Skeletal muscle satellite cell (primary cell): Measurements from ENCODE around the gene TMEM242.

Experiments
- H3K27me3 ChIP-seq: 2 replicates; pipeline ENCODE4 v1.7.0; 2013; ENCODE audit warnings: low read length; ENCODE audit not compliant: control insufficient read depth, insufficient read depth
- H3K36me3 ChIP-seq: 2 replicates; pipeline ENCODE4 v1.7.0; 2013; ENCODE audit warnings: mild to moderate bottlenecking, control low read depth, low read length; ENCODE audit not compliant: insufficient read depth
- H3K4me1 ChIP-seq: 2 replicates; pipeline ENCODE4 v1.7.0; 2013; ENCODE audit warnings: low read length; ENCODE audit not compliant: control insufficient read depth, insufficient read depth
- H3K4me2 ChIP-seq: 2 replicates; pipeline ENCODE4 v1.7.0; 2013; ENCODE audit warnings: mild to moderate bottlenecking, low read length
- H3K4me3 ChIP-seq: 2 replicates; pipeline ENCODE4 v1.7.0; 2013; ENCODE audit warnings: low read length
- H3K9ac ChIP-seq: 2 replicates; pipeline ENCODE4 v1.7.0; 2013; ENCODE audit warnings: mild to moderate bottlenecking, low read depth, low read length, moderate library complexity
- H3K9me3 ChIP-seq: replicated peaks from 2 replicates; pipeline ENCODE4 v1.7.0; 2013; ENCODE audit warnings: mild to moderate bottlenecking, control low read depth, low read length

Gene TMEM242

DNA sequence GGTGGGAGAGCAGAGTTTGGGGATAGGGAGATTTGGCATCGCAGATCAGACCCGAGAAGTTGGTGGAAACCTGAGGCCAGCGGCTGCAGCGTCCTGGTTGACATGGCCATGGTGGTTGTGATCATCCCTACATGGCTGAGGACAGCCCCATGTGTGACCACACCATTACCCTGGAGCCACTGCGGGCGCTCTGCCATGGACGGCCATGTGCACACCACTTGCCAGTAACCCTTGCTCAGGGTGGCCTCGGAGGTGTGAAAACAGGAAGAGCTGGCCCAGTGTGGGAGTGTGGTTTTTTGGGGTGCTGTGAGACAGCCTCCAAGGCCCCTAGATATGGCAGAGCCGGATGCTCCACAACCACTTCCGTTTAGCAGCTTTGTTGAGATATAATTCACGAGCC lies 64.4 kb downstream of the TMEM242 start:
- no peaks in the 10 kb centered on the region for H3K36me3 ChIP-seq
- H3K4me1 ChIP-seq = no peaks in the 10 kb centered on the region
- no peaks in the 10 kb centered on the region for H3K9me3 ChIP-seq
- H3K4me3 ChIP-seq = no peak overlapping the region
- peaks cover 42% of the 10 kb centered on the region for H3K27me3 ChIP-seq
- H3K4me2 ChIP-seq = no peak overlapping the region
- H3K9ac ChIP-seq = no peak overlapping the region

GRCh38 chr6:157255079-157255478 lies 68.2 kb downstream of the TMEM242 start:
- H3K4me2 ChIP-seq = no peak overlapping the region
- no peaks in the 10 kb centered on the region for H3K36me3 ChIP-seq
- no peak overlapping the region for H3K4me3 ChIP-seq
- H3K27me3 ChIP-seq = peaks cover 63% of the 10 kb centered on the region
- no peaks in the 10 kb centered on the region for H3K9me3 ChIP-seq
- no peaks in the 10 kb centered on the region for H3K4me1 ChIP-seq
- H3K9ac ChIP-seq = no peak overlapping the region

- Histone ChIP-seq H3K27me3 (peaks cover 68% of the 10 kb centered on the region), H3K9ac (no peak overlapping the region), H3K9me3 (no peaks in the 10 kb centered on the region), H3K4me1 (no peaks in the 10 kb centered on the region), H3K4me3 (no peak overlapping the region), H3K4me2 (no peak overlapping the region), H3K36me3 (no peaks in the 10 kb centered on the region)
Observed at GRCh38 chr6:157254538-157254937, 68.8 kb downstream of the TMEM242 start.

- Histone ChIP-seq H3K4me3 (no peak overlapping the region), H3K9me3 (no peaks in the 10 kb centered on the region), H3K27me3 (peaks cover 69% of the 10 kb centered on the region), H3K36me3 (no peaks in the 10 kb centered on the region), H3K4me1 (no peaks in the 10 kb centered on the region), H3K9ac (no peak overlapping the region), H3K4me2 (no peak overlapping the region)
Observed at GRCh38 chr6:157253699-157254098, 69.6 kb downstream of the TMEM242 start.

DNA sequence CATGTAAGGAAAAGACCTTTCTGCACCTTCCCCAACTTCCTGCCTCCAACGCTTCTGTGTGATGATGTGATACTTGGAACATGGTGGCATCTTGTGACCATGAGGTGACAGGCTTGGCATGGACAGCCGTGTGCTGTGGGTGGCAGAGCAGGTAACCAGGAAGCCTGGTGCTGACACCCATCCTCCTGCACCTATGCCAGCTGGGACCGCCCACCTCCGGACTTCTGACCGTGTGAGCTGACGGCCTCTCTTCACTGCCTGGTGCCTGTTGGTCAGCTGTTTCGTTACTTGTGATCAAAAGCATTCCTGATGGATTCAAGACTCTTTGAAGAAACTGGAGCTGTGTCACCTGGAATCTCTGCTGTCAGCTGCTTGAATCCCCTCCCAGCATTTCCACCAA lies 70.3 kb downstream of the TMEM242 start:
- Histone ChIP-seq H3K4me2 (no peak overlapping the region), H3K4me1 (no peaks in the 10 kb centered on the region), H3K36me3 (no peaks in the 10 kb centered on the region), H3K9me3 (no peaks in the 10 kb centered on the region), H3K27me3 (peaks cover 69% of the 10 kb centered on the region), H3K4me3 (no peak overlapping the region), H3K9ac (no peak overlapping the region)

GRCh38 chr6:157251586-157252247 lies 71.6 kb downstream of the TMEM242 start:
- Histone ChIP-seq H3K36me3 (no peaks in the 10 kb centered on the region), H3K4me1 (no peaks in the 10 kb centered on the region), H3K27me3 (peaks cover 62% of the 10 kb centered on the region), H3K9ac (no peak overlapping the region), H3K4me3 (no peak overlapping the region), H3K4me2 (no peak overlapping the region), H3K9me3 (no peaks in the 10 kb centered on the region)

- Histone ChIP-seq H3K4me3 (no peak overlapping the region), H3K4me1 (peaks cover 8% of the 10 kb centered on the region), H3K4me2 (no peak overlapping the region), H3K36me3 (no peaks in the 10 kb centered on the region), H3K27me3 (peaks cover 43% of the 10 kb centered on the region), H3K9me3 (no peaks in the 10 kb centered on the region), H3K9ac (no peak overlapping the region)
Observed at GRCh38 chr6:157249826-157250225, 73.5 kb downstream of the TMEM242 start.

GRCh38 chr6:157248264-157248663 lies 75.1 kb downstream of the TMEM242 start:
- Histone ChIP-seq H3K36me3 (no peaks in the 10 kb centered on the region), H3K4me2 (no peak overlapping the region)

DNA sequence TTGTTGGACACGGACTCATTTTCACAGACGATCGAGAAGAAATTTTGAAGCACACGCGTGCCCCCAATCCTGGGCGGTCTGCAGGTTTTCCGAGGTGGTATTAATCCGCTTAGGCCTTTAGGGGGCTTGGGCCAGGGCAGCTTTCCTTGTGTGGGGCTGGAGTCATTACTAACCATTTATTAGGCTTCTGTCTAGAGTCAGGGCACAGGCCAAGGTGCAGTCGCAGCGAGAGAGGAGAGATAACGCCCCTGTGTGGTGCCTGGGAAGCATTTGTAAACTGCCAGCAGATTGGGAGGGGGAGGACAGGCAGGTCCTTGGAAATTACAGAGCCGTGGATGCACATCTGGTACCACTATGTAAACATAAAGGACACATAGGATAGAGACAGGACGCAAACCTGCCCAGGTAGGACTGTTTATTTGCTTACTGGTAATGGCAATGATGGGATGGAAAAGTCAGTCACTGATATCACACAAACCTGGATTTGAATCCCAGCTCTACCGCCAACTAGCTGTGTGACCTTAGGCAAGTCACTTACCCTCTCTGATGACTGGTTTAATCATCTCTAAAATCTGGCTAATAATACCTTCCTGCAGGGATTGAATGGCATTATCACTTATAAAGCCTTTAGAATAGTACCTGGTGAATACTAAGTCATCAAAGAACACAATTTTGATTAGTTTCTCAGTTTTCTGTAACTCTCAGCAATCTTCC lies 76.4 kb downstream of the TMEM242 start:
- H3K27me3 ChIP-seq = peaks cover 26% of the 10 kb centered on the region
- no peaks in the 10 kb centered on the region for H3K9me3 ChIP-seq
- no peak overlapping the region for H3K9ac ChIP-seq
- H3K4me1 ChIP-seq = peaks cover 11% of the 10 kb centered on the region
- no peaks in the 10 kb centered on the region for H3K36me3 ChIP-seq
- H3K4me2 ChIP-seq = no peak overlapping the region
- H3K4me3 ChIP-seq = no peak overlapping the region

More at GRCh38 chr6:157248264-157248663, 75.1 kb downstream of the TMEM242 start:
- H3K9ac ChIP-seq = no peak overlapping the region
- peaks cover 11% of the 10 kb centered on the region for H3K4me1 ChIP-seq
- H3K9me3 ChIP-seq = no peaks in the 10 kb centered on the region
- H3K27me3 ChIP-seq = peaks cover 34% of the 10 kb centered on the region
- no peak overlapping the region for H3K4me3 ChIP-seq

DNA sequence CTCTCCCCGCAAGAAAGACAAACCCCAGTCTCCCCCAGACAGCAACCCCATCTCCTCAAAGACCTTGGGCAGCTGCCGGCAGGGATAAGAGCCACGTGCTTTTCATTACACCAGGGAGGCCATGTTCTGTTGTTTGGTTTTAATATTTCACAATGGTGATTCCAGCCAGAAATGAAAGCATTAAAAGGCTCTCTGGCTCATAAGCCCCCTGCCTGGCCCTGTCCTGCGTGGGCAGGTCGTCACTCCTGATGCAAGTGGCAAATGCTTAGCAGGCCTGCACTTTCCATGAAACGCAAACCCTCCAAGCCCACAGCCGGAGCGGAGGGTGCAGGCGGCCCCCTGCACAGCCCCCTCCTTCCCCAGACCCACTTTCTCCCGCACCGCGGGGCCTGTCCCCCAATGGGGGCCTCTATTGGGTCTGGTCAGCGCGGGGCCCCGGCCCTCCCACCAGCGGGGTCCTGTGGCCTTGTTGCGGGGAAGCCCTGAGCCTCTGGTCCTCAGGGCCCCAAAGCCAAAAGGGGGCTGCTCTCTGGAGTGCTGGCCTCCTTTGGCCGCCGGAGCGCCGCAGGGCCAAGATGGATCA lies 77.2 kb downstream of the TMEM242 start:
- H3K4me3 ChIP-seq = no peak overlapping the region
- no peaks in the 10 kb centered on the region for H3K36me3 ChIP-seq
- no peaks in the 10 kb centered on the region for H3K9me3 ChIP-seq
- H3K4me2 ChIP-seq = no peak overlapping the region
- peaks cover 11% of the 10 kb centered on the region for H3K4me1 ChIP-seq
- H3K9ac ChIP-seq = no peak overlapping the region
- peaks cover 20% of the 10 kb centered on the region for H3K27me3 ChIP-seq

DNA sequence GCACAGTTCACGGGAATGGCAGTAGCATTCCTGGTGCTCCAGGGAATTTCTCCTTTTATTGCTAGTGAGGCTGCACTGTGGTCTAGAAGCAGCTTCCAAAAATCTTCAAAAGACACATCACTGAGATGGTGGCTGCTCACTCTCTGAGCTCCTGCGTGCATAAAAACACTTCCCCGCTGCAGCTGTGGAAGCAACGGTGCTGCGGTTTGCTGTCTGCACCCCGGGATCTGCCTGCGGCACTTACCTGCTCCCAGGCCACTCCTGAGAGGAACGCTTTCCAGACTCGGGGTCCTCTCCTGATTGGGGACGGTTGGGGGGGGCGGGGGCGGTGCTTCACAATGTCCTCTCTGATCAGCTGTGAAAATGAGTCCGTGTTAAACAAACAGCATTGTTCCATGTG lies 77.9 kb downstream of the TMEM242 start:
- peaks cover 15% of the 10 kb centered on the region for H3K27me3 ChIP-seq
- no peak overlapping the region for H3K4me3 ChIP-seq
- peaks cover 18% of the 10 kb centered on the region for H3K4me1 ChIP-seq
- no peak overlapping the region for H3K9ac ChIP-seq
- no peak overlapping the region for H3K4me2 ChIP-seq
- H3K36me3 ChIP-seq = no peaks in the 10 kb centered on the region
- no peaks in the 10 kb centered on the region for H3K9me3 ChIP-seq
